Smooth muscle cell (in vitro differentiated cells): ENCODE data around the gene MED13. TPM values are rescaled to one million over a fixed set of nuclear protein-coding genes. Genes with fewer than 3 reads are reported as not detected.

ENCODE experiments used
- DNase-seq: peaks from one replicate; lab custom pipeline; 2025; ENCODE audit not compliant: unreplicated experiment; lab: John Stamatoyannopoulos, UW
- H2AFZ ChIP-seq: fragments of 200-600 bp; sonication (generic); 2 replicates; pipeline ENCODE4 v1.6.0; 2016; ENCODE audit warnings: antibody characterized with exemption, low read depth, mild to moderate bottlenecking
- H3F3A ChIP-seq: fragments of 200-600 bp; sonication (generic); 2 replicates; pipeline ENCODE4 v1.6.0; 2017; ENCODE audit warnings: antibody characterized with exemption, low read depth
- H3K27ac ChIP-seq: fragments of 200-600 bp; sonication (generic); 2 replicates; pipeline ENCODE4 v1.5.1; 2016; ENCODE audit warnings: low read depth, mild to moderate bottlenecking
- H3K27me3 ChIP-seq: fragments of 200-600 bp; sonication (generic); 2 replicates; pipeline ENCODE4 v1.6.1; 2016; ENCODE audit warnings: low read depth, mild to moderate bottlenecking
- H3K36me3 ChIP-seq: fragments of 200-600 bp; sonication (generic); 2 replicates; pipeline ENCODE4 v1.5.1; 2016; ENCODE audit warnings: low read depth
- H3K4me1 ChIP-seq: fragments of 200-600 bp; sonication (generic); 2 replicates; pipeline ENCODE4 v1.5.1; 2016; ENCODE audit warnings: low read depth
- H3K4me2 ChIP-seq: fragments of 200-600 bp; sonication (generic); 2 replicates; pipeline ENCODE4 v1.6.0; 2016; ENCODE audit warnings: mild to moderate bottlenecking
- H3K4me3 ChIP-seq: fragments of 200-600 bp; sonication (generic); 2 replicates; pipeline ENCODE4 v1.5.1; 2016; ENCODE audit warnings: mild to moderate bottlenecking
- H3K79me2 ChIP-seq: fragments of 200-600 bp; sonication (generic); 2 replicates; pipeline ENCODE4 v1.6.0; 2016; ENCODE audit warnings: low read depth, mild to moderate bottlenecking
- H3K9ac ChIP-seq: fragments of 200-600 bp; sonication (generic); 2 replicates; pipeline ENCODE4 v1.6.0; 2016; ENCODE audit warnings: low read depth
- H3K9me3 ChIP-seq: fragments of 200-600 bp; sonication (generic); replicated peaks from 2 replicates; pipeline ENCODE4 v1.5.1; 2016; ENCODE audit warnings: low read depth
- H4K20me1 ChIP-seq: fragments of 200-600 bp; sonication (generic); 2 replicates; pipeline ENCODE4 v1.6.0; 2016; ENCODE audit warnings: low read depth
- WGBS: methylation state at CpG from one replicate; pipeline ENCODE4 v1.1.7; 2016; ENCODE audit warnings: low lambda C conversion rate; 5-methylcytosine and 5-hydroxymethylcytosine counted together
- polyA plus RNA-seq: library from polyadenylated mRNA; unstranded; fragments of >200 nt; fragmentation: Nextera tagmentation; extraction: Ambion mirVana; gene quantifications from 2 replicates; pipeline ENCODE4 v1.2.1, GENCODE V29; 2016
- total RNA-seq: library from RNA; depleted of rRNA; stranded (reverse); fragments of >200 nt; gene quantifications from 2 replicates; pipeline ENCODE4 v1.2.3, GENCODE V29; 2014
- TF ChIP-seq, protein P1 (sequence below): fragments of 200-600 bp; sonication (generic); IDR thresholded peaks from 2 replicates; pipeline ENCODE4 v1.5.1; 2017; ENCODE audit warnings: borderline replicate concordance, mild to moderate bottlenecking, antibody characterized with exemption; ENCODE audit not compliant: insufficient read depth, poor library complexity, severe bottlenecking

The MED13 gene
- total and polyA plus RNA-seq, 2 experiments from 2014 or later: 3.2 to 50.0 TPM

- H3K4me1 ChIP-seq: no peaks in the 10 kb centered on the region
- H3K4me2 ChIP-seq: no peak overlapping the region
- H2AFZ ChIP-seq: no peak overlapping the region
- H3K9me3 ChIP-seq: no peaks in the 10 kb centered on the region
- no peak overlapping the region for H3K9ac ChIP-seq
- no peaks in the 10 kb centered on the region for H3K27me3 ChIP-seq
- H3F3A ChIP-seq: peaks cover 11% of the 10 kb centered on the region
- H3K36me3 ChIP-seq: peaks cover 11% of the 10 kb centered on the region
- H3K27ac ChIP-seq: no peak overlapping the region
- no peak overlapping the region for H3K4me3 ChIP-seq
- H4K20me1 ChIP-seq: no peaks in the 10 kb centered on the region
- DNase-seq: no peak
- TF ChIP-seq, protein P1, sequence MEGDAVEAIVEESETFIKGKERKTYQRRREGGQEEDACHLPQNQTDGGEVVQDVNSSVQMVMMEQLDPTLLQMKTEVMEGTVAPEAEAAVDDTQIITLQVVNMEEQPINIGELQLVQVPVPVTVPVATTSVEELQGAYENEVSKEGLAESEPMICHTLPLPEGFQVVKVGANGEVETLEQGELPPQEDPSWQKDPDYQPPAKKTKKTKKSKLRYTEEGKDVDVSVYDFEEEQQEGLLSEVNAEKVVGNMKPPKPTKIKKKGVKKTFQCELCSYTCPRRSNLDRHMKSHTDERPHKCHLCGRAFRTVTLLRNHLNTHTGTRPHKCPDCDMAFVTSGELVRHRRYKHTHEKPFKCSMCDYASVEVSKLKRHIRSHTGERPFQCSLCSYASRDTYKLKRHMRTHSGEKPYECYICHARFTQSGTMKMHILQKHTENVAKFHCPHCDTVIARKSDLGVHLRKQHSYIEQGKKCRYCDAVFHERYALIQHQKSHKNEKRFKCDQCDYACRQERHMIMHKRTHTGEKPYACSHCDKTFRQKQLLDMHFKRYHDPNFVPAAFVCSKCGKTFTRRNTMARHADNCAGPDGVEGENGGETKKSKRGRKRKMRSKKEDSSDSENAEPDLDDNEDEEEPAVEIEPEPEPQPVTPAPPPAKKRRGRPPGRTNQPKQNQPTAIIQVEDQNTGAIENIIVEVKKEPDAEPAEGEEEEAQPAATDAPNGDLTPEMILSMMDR: no peak
- 98% methylated on average over 2 of the region's 2 CpGs for WGBS
- no peaks in the 10 kb centered on the region for H3K79me2 ChIP-seq
Measured at GRCh38 chr17:61942085-61942484, 123.0 kb downstream of the MED13 start.

- Histone ChIP-seq H3K79me2 (no peaks in the 10 kb centered on the region), H3K4me3 (peak overlapping the region; percentile 75), H3K27me3 (no peaks in the 10 kb centered on the region), H3K36me3 (peaks cover 5% of the 10 kb centered on the region), H4K20me1 (no peaks in the 10 kb centered on the region), H3F3A (no peaks in the 10 kb centered on the region), H2AFZ (peak overlapping the region; percentile 90), H3K27ac (peak overlapping the region; percentile 78), H3K9ac (no peak overlapping the region), H3K4me1 (peaks cover 6% of the 10 kb centered on the region), H3K9me3 (no peaks in the 10 kb centered on the region), H3K4me2 (peak overlapping the region; percentile 85)
- TF ChIP-seq, protein P1: no peak
- WGBS: 52% methylated on average over 4 of the region's 4 CpGs
- no peak for DNase-seq
Measured at GRCh38 chr17:61928101-61928436, 137.0 kb downstream of the MED13 start.

DNA sequence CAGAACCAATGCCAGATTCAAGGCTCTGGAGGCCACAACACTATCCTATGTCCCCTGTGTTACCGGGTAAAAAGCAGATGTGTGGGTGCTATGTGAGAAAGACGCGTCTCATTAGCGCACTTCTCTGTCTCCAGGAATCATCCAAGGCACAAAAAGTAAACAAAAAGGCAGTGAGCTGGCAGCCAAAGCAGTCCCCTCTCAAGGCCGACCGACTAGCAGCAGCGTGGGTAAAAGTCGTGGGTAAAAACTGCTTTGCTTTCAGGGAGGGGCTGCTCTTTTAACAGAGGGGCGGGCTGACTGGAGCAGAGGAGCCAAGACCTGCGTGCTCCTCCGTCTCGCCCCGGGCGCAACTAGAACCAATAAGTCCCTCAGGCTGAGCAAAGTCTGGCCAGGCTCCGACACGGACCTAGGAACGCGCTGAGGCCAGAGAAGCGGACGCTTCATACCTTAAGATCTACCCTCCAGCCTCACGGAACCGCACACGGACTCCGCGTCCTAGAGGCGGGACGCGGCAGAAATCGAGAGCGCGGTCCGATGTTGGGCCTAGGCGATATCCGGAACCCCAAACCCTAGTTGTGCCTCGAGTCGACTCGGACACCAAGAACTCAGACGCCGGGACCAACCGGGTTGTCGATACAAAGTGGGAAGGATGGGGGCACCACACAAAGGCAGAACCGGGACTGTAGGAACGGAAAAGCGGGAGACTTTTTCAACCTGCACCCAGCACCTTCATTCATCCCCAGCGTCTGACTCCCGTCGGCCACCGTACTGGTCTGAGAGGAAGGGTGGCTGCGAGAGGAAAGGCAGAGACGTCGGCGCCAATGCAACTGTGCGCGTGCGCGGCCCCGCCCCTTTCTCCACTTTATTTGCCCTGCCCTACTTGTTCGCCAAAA lies 137.6 kb downstream of the MED13 start, which contains the start of gene INTS2:
TSS of gene INTS2 (minus strand) at position 775 of the 893 bp plus-strand sequence. CDS start 1,338 bp downstream, outside the sequence.
- H3K27me3 ChIP-seq: no peaks in the 10 kb centered on the region
- TF ChIP-seq, protein P1: no peak

More for the DNA sequence above, 137.6 kb downstream of the MED13 start, which contains the start of gene INTS2:
- Histone ChIP-seq H4K20me1 (no peaks in the 10 kb centered on the region), H3K4me3 (peak within 1 kb of the TSS; percentile 75), H3K4me2 (peak within 1 kb of the TSS; percentile 85), H3F3A (no peaks in the 10 kb centered on the region), H3K9ac (peak within 1 kb of the TSS; percentile 82), H3K79me2 (no peaks in the 10 kb centered on the region), H3K9me3 (no peaks in the 10 kb centered on the region), H2AFZ (peak within 1 kb of the TSS; percentile 90), H3K36me3 (peaks cover 5% of the 10 kb centered on the region), H3K27ac (peak within 1 kb of the TSS; percentile 78), H3K4me1 (peaks cover 6% of the 10 kb centered on the region)
- DNase-seq: peak; percentile 66
- under 1% methylated on average over 57 of the region's 58 CpGs for WGBS
